NK-92 treated with Interleukin-12 subunit alpha and Interleukin-12 subunit beta, amount 100 ng/mL, for 24 hours (cell line): Measurements from ENCODE around the gene TMEM186.
"Not testable (repeated sequence)": the region's sequence is repeated elsewhere in the genome, so short reads cannot be mapped to it uniquely, and the experiment has no call there.

Experiments
- DNase-seq: peaks from one replicate; lab custom pipeline; 2025; lab: John Stamatoyannopoulos, UW

Gene TMEM186

DNA sequence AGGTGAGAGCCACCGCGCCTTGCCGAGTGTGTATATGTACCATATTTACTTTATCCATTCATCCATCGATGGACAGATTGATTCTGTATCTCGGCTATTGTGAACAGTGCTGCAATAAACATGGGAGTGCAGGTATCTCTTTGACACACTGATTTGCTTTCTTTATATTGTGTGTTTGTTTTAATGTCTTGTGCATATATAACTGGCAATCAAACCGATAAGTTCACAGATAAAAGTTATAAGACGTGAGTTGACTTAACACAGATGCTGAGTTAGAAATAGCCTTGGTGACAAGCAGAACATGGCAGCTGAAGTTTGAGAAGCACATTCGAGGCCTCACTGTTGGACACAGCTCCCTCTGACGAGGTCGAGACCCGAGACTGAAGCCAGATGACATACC lies 23.2 kb downstream of the TMEM186 start:
- no peak for DNase-seq

- DNase-seq, result no peak
These were observed 23.9 kb downstream of the TMEM186 start for GRCh38 chr16:8773537-8773936.

GRCh38 chr16:8768692-8769091 lies 28.7 kb downstream of the TMEM186 start:
- DNase-seq, result no peak

GRCh38 chr16:8768283-8768682 lies 29.2 kb downstream of the TMEM186 start:
- DNase-seq, result no peak

DNA sequence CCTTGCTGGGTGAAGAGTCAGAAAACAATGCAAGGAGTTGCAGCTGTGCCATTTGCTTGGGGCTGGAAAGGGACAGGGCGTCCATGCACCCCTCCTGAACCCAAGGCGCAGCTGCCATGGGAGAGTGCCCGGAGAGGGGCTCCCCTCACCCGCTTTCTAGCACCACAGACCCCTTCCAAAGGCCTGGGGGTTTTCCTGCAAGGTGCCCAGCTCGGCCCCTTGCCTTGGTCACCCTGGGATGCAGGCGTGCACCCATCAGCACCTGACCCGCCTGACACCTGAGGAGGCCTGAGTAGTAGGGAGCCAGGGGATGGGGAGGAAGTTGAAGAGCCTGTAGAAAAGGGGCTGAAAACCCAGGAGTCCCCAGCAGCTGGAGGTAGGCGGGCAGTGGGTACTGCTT lies 30.3 kb downstream of the TMEM186 start:
- no peak for DNase-seq

GRCh38 chr16:8764525-8765250 lies 32.8 kb downstream of the TMEM186 start:
- no peak for DNase-seq

GRCh38 chr16:8763899-8764298 lies 33.5 kb downstream of the TMEM186 start:
- DNase-seq, result no peak

GRCh38 chr16:8763083-8763482 lies 34.4 kb downstream of the TMEM186 start:
- no peak for DNase-seq

DNA sequence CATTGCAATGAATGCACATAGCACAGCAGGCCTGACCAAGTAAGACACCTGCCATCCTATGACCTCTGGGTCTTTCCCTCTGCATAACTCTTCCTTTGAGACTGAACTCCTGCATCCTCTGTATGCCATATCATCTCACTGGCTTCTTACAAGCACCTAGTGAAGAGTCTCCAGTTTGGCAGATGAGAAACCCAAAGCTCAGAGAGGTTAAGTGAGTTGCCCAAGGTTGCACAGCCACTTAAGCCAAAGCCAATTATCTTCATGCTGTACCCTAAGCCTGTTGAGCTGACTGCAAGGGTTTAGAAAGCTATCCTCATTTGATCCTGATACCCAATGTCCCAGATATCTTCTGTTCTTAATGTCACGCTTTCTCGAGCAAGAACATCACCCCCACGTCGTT lies 35.2 kb downstream of the TMEM186 start:
- DNase-seq, result no peak

- no peak for DNase-seq
These were observed 36.4 kb downstream of the TMEM186 start for GRCh38 chr16:8761078-8761477.

- no peak for DNase-seq
These were observed 37.4 kb downstream of the TMEM186 start for GRCh38 chr16:8760021-8760420.

DNA sequence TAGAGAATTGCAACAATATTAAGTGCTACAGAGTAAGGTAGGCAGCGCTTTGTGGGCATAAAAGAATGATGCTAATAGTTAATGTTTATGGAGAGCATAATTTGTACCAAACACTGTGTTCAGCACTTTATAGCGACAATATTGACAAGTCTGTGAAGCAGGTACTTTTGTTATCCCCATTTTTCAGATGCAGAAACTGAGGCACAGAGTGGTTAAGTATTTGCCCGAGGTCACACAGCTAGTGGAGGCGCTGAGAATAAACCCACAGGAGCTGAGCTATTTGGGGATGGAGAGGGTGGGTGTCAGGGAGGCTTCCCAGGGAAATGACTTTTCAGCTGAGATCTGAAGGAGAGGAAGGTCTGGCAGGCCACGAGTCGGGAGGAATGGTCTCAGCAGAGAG lies 39.4 kb downstream of the TMEM186 start:
- no peak for DNase-seq

DNA sequence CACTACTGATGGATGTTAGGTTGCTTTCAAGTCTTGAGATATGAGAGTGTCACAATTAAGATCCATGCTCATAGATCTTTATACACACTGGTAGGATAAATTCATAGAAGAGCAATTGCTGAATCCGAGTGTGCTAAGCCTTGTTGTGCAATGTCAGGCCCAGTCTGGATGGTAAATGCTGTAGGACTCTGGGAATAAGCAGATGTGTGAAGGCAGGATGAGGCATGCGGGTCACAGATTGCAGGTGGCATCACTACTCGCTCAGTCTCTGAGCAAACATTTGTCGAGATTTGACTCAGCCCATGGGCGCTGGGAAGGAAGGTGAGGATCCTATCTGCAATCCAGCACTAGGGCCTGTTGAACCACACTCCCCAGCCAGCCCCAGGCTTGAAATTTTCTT lies 40.7 kb downstream of the TMEM186 start:
- DNase-seq, result no peak

GRCh38 chr16:8753416-8754054 lies 43.9 kb downstream of the TMEM186 start:
- DNase-seq, result no peak

GRCh38 chr16:8752706-8753105 lies 44.7 kb downstream of the TMEM186 start:
- no peak for DNase-seq

GRCh38 chr16:8751481-8752311 lies 45.7 kb downstream of the TMEM186 start:
- no peak for DNase-seq

DNA sequence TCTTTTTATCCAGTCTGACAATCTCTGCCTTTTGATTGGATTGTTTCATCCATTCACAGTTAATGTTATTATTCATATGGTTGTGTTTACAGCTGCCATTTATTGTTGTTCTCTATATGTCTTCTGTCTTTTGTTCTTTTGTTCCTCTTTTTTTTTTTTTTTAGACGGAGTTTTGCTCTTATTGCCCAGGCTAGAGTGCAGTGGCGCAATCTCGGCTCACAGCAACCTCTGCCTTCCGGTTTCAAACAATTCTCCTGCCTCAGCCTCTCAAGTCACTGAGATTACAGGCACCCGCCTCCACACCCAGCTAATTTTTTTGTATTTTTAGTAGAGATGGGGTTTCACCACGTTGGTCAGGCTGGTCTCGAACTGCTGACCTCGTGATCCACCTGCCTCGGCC lies 48.5 kb downstream of the TMEM186 start:
- DNase-seq, result not testable (repeated sequence)
